Measurements from ENCODE around the gene GALNT7.

Gene GALNT7

GRCh38 chr4:173365359-173365996, 196.9 kb downstream of the GALNT7 start:
- peak; percentile 17 for DNase-seq

- DNase-seq: no peak
Measured at GRCh38 chr4:173367285-173367684, 198.7 kb downstream of the GALNT7 start.

- no peak for DNase-seq
Measured at GRCh38 chr4:173367946-173368345, 199.3 kb downstream of the GALNT7 start.

GRCh38 chr4:173370130-173370476, 201.5 kb downstream of the GALNT7 start:
- peak; percentile 70 for DNase-seq

- peak; percentile 98 for DNase-seq
Measured at GRCh38 chr4:173370477-173371291, 202.1 kb downstream of the GALNT7 start, which contains the start of gene SAP30. TSS of gene SAP30 (plus strand) at chr4:173370954. CDS start at chr4:173371183, 229 bp downstream.

DNA sequence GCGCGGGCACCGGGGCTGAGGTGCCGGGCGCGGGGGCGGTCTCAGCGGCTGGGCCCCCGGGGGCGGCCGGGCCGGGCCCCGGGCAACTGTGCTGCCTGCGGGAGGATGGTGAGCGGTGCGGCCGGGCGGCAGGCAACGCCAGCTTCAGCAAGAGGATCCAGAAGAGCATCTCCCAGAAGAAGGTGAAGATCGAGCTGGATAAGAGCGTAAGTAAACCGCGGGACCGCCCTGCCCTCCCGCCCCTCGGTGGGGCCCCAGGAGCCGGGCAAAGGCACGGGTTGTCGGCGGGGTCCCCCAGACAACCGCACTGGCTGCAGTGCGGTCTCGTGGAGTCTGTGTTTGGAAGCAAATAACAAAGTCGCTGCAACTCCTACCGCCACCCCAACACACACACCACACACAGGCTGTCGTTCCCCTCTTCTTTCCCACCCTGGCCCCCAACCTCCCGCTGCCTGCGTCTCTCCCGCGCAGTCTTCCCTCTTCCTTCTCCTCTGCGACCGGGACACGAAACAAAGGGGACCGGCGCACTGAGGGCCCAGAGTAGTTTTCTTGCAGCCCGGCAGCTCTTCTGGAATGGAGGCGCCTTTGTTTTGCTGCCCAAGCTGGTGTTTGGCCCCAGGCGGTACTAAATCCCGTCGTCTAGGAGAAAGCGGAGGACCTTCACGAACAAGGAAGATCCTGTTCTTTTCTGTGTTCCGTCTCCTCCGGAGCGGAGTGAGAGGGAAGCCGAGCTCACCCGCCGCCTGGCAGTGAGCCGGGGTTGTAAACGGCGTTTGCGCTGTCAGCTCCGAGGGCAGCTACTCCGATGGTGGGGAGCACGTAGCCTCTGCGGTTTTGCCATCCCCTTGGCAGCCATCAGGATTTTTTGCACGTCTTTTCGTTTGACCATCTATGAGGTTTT, 202.9 kb downstream of the GALNT7 start:
- DNase-seq: peak; percentile 49
